ENCODE data around the gene SYNJ2.

The SYNJ2 gene

DNA sequence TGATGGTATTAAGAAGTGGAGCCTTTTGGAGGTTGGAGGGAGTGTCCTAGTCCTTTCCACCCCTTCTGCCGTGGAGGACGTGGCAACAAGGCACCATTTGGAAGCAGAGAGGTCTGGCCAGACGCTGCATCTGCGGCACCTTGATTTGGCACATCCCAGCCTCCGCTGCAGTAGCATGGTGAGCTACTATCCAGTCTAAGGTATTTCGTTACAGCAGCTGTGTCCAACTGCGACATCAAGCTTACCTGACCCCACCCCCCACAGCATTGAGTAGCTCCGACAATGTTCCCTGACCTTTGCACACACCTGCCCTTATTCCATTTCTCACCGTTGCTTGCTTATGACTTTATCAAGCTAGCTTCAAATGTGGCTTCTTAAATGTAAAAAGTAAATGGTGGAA, 29.8 kb upstream of the SYNJ2 start:
- TF ChIP-seq, protein P1, sequence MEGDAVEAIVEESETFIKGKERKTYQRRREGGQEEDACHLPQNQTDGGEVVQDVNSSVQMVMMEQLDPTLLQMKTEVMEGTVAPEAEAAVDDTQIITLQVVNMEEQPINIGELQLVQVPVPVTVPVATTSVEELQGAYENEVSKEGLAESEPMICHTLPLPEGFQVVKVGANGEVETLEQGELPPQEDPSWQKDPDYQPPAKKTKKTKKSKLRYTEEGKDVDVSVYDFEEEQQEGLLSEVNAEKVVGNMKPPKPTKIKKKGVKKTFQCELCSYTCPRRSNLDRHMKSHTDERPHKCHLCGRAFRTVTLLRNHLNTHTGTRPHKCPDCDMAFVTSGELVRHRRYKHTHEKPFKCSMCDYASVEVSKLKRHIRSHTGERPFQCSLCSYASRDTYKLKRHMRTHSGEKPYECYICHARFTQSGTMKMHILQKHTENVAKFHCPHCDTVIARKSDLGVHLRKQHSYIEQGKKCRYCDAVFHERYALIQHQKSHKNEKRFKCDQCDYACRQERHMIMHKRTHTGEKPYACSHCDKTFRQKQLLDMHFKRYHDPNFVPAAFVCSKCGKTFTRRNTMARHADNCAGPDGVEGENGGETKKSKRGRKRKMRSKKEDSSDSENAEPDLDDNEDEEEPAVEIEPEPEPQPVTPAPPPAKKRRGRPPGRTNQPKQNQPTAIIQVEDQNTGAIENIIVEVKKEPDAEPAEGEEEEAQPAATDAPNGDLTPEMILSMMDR (IDR thresholded peaks at IDR 0.05; ENCODE audit: low read depth, low read length), result no peak
- no peak for DNase-seq (ENCODE audit: low read depth in 2 of 2)
- no peak overlapping the region for H3K4me3 ChIP-seq (replicated peaks in 1 of 2; ENCODE audit: low read depth in 2 of 2, low read length in 2 of 2)

DNA sequence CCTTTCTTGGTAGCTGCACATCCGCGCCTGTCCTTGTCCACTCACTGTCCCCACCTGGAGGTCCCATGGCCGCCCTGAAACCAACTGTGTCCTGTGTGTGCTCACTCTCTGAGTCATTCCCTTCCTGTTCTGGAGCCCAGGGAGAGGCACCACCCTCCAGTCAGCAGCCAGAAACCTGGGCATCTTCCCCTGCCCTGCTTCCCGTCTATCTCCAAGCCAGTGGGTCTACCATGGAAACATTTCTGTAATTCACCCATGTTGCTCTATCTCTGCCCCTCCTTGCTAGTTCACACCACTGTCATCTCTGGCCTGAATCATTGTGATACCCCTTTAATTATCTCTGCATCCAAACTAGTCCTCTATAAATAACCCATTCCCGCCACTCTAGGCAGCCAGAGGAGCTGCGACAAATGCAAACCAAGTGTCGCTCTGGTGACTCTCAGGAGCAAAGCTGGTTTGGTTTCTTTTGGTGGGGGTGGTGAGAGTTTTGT, 28.8 kb upstream of the SYNJ2 start:
- no peak overlapping the region for H3K4me3 ChIP-seq (replicated peaks in 1 of 2; ENCODE audit: low read depth in 2 of 2, low read length in 2 of 2)
- DNase-seq (ENCODE audit: low read depth in 2 of 2), result peak; percentile 10 to 34
- TF ChIP-seq, protein P1 (IDR thresholded peaks at IDR 0.05; ENCODE audit: low read depth, low read length), result no peak

DNA sequence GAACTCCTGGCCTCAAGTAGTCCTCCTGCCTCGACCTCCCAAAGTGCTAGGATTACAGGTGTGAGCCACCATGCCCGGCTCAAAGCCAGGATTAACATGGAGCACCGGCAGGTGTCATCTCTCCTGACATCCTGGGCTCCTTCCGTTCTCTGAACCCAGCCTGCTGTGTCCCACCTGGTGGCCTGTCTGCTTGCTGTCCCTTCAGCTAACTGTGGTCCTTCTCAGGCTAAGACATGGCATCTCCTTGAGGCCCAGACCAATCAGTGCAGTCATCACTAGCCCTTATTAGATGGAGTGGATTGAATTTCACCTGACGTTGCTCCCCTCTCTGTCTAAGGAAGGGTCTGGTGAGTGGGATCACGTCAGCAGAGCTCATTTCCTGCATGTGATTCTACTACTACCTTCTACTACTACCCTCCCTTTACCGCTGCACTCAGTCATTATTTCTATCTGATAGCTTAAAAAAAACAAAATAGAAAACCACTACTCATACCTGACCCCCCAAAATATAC, 28.0 kb upstream of the SYNJ2 start:
- TF ChIP-seq, protein P1 (IDR thresholded peaks at IDR 0.05; ENCODE audit: low read depth, low read length), result no peak
- no peak overlapping the region for H3K4me3 ChIP-seq (replicated peaks in 1 of 2; ENCODE audit: low read depth in 2 of 2, low read length in 2 of 2)
- peak; percentile 14 to 18 for DNase-seq (ENCODE audit: low read depth in 2 of 2)

DNA sequence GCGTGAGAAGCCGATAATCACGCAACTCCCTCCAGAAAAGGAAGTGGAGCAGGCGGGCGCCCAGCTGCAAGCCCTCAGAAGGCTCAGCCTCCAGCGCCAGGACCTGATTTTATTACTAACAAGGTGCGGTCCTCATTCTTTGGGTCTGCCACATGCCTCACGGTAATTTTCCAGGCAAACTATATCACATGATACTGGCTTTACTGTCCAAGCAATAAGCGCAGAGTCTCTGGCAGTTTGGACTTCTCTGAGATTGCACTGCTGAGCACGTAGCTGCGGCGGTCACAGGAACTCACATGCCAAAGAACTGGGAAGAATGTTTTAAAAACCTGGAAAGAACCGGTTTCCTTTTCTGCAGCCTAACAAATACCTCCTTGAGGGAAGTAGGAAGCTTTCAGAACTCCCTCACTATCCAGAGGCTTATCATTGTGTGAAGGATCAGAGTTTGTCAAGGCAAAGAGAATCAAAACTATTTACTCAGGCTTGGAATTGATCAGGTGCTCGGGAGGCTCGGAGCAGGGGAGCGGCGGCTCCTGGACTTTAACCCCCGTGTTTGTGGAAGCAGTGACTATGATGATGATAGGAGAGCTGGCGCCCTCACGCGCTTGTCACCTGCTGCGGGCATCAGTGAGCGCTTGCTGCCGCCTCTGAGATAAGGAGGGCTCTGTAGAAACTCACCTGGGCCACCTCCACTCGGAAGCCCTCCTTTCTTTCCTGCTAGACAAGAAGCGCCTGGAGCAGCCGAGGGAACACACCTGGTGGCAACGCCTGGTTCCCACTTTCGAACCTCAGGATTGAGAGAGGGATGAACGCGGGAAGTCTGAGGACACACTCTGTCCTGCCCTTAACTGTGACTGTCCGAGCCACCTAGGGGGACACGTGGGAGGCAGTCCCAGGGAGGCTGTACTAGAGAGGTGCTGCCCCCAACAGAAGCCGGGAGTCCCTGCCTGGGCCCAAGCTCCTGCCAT, 27.2 kb upstream of the SYNJ2 start:
- TF ChIP-seq, protein P1 (IDR thresholded peaks at IDR 0.05; ENCODE audit: low read depth, low read length), result no peak
- DNase-seq (ENCODE audit: low read depth in 2 of 2), result peak; percentile 54 to 69
- peak overlapping the region; percentile 3 to 27 for H3K4me3 ChIP-seq (replicated peaks in 1 of 2; ENCODE audit: low read depth in 2 of 2, low read length in 2 of 2)

DNA sequence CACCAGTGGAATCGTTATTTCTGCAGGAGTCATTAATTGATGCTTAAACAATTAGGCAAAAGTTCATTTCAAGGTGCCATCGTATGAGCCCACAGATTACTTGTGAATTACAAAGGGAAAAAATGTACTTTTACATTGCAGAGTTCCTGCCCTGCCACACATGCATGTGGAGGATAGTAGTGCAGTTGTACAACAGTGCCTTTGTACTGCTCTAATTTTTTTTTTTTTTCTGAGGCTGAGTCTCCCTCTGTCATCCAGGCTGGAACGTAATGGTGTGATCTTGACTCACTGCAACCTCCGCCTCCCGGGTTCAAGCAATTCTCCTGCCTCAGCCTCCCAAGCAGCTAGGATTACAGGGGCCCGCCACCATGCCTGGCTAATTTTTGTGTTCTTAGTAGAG, 26.0 kb upstream of the SYNJ2 start:
- no peak overlapping the region for H3K4me3 ChIP-seq (replicated peaks in 1 of 2; ENCODE audit: low read depth in 2 of 2, low read length in 2 of 2)
- no peak for DNase-seq (ENCODE audit: low read depth in 2 of 2)
- TF ChIP-seq, protein P1 (IDR thresholded peaks at IDR 0.05; ENCODE audit: low read depth, low read length), result no peak

DNA sequence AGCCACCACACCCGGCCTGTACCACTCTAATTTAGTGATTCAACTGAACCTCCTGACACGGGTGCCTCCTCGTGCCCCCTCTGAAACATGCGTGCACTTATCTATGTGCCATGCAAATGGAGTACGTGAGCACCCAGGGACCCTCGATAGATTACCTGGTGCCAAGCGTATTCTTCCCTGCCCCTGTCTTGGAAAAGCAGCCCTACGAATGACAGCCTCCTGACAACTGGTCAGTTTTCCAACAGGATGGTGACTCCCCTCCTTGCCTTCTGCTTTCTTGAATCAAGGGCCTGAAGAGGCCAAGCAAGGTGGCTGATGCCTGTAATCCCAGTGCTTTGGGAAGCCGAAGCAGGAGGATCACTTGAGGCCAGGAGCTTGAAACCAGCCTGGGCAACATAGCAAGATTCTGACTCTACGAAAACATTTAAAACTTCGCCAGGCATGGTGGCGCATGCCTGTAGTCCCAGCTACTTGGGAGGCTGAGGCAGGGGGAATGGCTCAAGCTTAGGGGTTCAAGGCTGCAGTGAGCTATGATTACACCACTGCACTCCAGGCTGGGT, 25.4 kb upstream of the SYNJ2 start:
- H3K4me3 ChIP-seq (replicated peaks in 1 of 2; ENCODE audit: low read depth in 2 of 2, low read length in 2 of 2), result no peak overlapping the region
- TF ChIP-seq, protein P1 (IDR thresholded peaks at IDR 0.05; ENCODE audit: low read depth, low read length), result no peak
- no peak for DNase-seq (ENCODE audit: low read depth in 2 of 2)
